ENCODE data around the gene THUMPD1.
"Not testable (repeated sequence)": the region's sequence is repeated elsewhere in the genome, so short reads cannot be mapped to it uniquely, and the experiment has no call there.

THUMPD1 gene

DNA sequence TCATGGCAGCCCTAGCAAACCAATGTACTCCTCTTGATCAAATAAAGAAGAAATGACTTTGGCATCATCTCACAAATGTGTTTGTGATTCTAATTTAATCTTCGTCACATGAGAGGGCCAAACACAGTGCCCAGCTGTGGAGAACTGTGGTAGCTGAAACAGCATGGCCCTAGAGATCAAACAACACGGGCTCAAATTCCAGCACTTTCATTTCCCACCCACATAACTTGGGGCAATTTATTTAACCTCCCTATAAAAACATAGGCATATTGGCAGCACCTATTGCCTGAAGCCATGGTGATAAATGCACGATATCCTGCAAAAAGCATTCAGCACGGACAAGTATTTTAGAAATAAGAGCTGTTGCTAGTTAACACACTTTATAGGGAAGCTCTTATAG is 46.6 kb downstream of the THUMPD1 start:
- no peak for DNase-seq (ENCODE audit: low read depth in 2 of 2)

DNA sequence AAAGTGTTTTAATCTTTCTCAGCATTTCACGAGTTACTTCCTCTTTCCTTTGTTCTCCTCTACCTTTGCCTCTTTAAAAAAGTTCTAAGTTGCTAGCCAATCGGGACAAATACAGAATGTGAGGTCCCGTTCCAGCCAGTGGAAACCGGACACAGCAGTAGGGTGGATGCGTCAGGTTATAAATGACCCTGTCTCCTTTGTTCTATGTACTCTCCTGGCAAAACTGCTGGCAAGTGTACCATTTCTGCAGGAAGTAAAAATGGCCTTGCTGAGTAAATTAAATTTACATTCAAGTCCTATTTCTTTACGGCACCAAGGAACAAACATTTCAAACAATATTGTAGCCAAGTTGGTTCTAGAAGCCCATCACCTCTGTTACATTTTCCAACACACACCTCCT is 47.5 kb downstream of the THUMPD1 start:
- not testable (repeated sequence) for DNase-seq (ENCODE audit: low read depth in 2 of 2)

DNA sequence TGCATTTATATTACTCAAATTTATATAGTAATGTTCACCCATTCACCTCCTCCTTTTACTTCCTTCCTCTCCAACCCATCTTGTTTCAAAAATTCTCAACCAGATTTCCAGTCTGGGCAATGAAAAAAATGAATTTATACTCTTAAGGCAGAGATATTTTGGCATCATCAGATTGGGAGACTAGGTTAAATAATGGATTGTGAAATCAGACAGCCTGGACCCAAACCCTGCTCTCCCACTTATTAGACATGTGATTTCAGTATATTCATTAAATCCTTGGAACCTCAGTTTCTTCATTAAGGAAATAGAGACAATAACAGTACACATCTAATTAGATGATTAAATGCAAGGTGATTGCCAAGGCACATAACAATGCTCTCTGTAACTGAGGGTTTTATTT is 52.0 kb downstream of the THUMPD1 start:
- no peak for DNase-seq (ENCODE audit: low read depth in 2 of 2)

DNA sequence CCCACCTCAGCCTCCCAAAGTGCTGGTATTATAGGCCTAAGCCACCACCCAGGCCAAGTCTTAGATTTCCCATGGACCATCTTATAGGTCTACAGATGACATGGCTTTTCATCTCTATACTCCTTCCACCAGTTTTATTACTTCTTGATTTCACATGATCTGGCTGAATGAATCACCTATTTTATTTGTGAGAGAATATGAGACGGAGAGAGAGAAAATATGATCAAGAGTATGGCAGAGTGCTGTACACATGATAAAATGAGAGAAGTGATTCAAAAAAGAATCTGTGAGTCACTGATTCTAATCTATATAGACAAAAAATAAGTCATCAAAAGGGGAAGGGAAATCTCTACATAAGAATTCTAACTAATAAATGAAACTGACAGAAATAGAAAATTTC is 57.8 kb downstream of the THUMPD1 start:
- no peak for DNase-seq (ENCODE audit: low read depth in 2 of 2)

Data from stimulated activated CD4-positive, alpha-beta T cell treated with anti-CD3 and anti-CD28 coated beads, Interleukin-12 subunit alpha, Interleukin-12 subunit beta, amount 100 ng/mL, for 24 hours (primary cell).